Transverse colon (tissue), 4 donors: ENCODE data around the gene CSNK1A1L. TPM values are rescaled to one million over a fixed set of nuclear protein-coding genes. Genes with fewer than 3 reads are reported as not detected.

Experiments used
- DNase-seq: peaks from one replicate; pipeline ENCODE4 v3.0.0-alpha.2; 2019
- H3K27ac ChIP-seq, 4 donors: fragments of 200-600 bp; sonication (generic); 2 replicates each; pipeline ENCODE4 v1.5.1; 2016 to 2018; ENCODE audit warnings: inconsistent platforms in 4 of 4
- H3K27me3 ChIP-seq: fragments of 200-600 bp; sonication (generic); 2 replicates; pipeline ENCODE4 v1.5.1; 2017; ENCODE audit warnings: inconsistent platforms
- H3K36me3 ChIP-seq, 4 donors: fragments of 200-600 bp; sonication (generic); 2 replicates each; pipeline ENCODE4 v1.5.1; 2017 to 2019; ENCODE audit warnings: inconsistent platforms in 4 of 4
- H3K4me1 ChIP-seq, 4 donors: fragments of 200-600 bp; sonication (generic); 2 replicates each; pipeline ENCODE4 v1.5.1; 2017 to 2020; ENCODE audit warnings: inconsistent platforms in 4 of 4
- H3K4me3 ChIP-seq, 4 donors: fragments of 200-600 bp; sonication (generic); 1 replicate in 1 of 4; 2 replicates in 3 of 4; pipeline versions ENCODE4 v1.5.1 to v1.6.1; 2017 to 2019; ENCODE audit warnings: inconsistent platforms in 4 of 4
- H3K9me3 ChIP-seq, 2 donors: fragments of 200-600 bp; sonication (generic); 2 replicates each; pipeline ENCODE4 v1.5.1; 2017 to 2019; ENCODE audit warnings: inconsistent platforms in 2 of 2
- CTCF ChIP-seq, 5 experiments: fragments of 200-600 bp in 3 of 5; fragments of 450-650 bp in 2 of 5; sonication (generic) in 3 of 5; IDR thresholded peaks; 1 replicate in 2 of 5; 2 replicates in 3 of 5; pipeline ENCODE4 v1.5.1; 2016 to 2017; ENCODE audit warnings: antibody characterized with exemption in 5 of 5, inconsistent platforms in 3 of 5, mild to moderate bottlenecking in 2 of 5, moderate library complexity in 1 of 5
- EP300 ChIP-seq: sonication (generic); formaldehyde crosslinking; IDR thresholded peaks from one replicate; pipeline ENCODE4 v1.6.1; 2017; ENCODE audit warnings: antibody characterized with exemption, low read depth
- POLR2A ChIP-seq: fragments of 450-650 bp; IDR thresholded peaks from one replicate; pipeline ENCODE4 v1.6.1; 2016; ENCODE audit warnings: antibody characterized with exemption, mild to moderate bottlenecking, moderate library complexity
- POLR2AphosphoS5 ChIP-seq, 3 donors: sonication (generic); formaldehyde crosslinking; IDR thresholded peaks; one replicate each; pipeline ENCODE4 v1.6.1; 2016; ENCODE audit warnings: antibody characterized with exemption in 3 of 3
- WGBS, 2 donors: methylation state at CpG; one replicate each; pipeline ENCODE4 v1.1.5; 2018; ENCODE audit warnings: low coverage in 1 of 2; 5-methylcytosine and 5-hydroxymethylcytosine counted together
- in situ Hi-C, 4 donors: fragments of 200-750 bp; cut with MboI; loops; one replicate each; pipeline versions ENCODE4 v1.15.0 to v1.15.1; 2017; ENCODE audit warnings: low sequenced_read_pairs in 3 of 4, low pct_ligation_motif_present in 1 of 4, low pct_unique_long_range_greater_than_20kb in 1 of 4
- intact Hi-C: fragments of 100-400 bp; cut with DNase I; formaldehyde crosslinking; loops from one replicate; pipeline ENCODE4 v1.15.1; 2023; ENCODE audit warnings: low total_unique reads
- total RNA-seq, 4 donors: library from RNA; depleted of rRNA; stranded (reverse); fragments of >200 nt; gene quantifications; one replicate each; pipeline ENCODE4 v1.1.0, GENCODE V29; 2016

The CSNK1A1L gene
- total RNA-seq: not detected

- no peaks in the 10 kb centered on the region for H3K9me3 ChIP-seq
- in situ Hi-C loops (loop anchor here in 2 of 4 donors (10.0 to 25.0 kb wide), 2 partner anchors 500 to 507 kb away; no protein-coding TSS in a partner anchor), intact Hi-C loops (loop anchor here (10.0 kb wide), 1 partner anchor 500 kb away; no protein-coding TSS in a partner anchor)
- no peak within 1 kb of the TSS for H3K27ac ChIP-seq
- no peak for DNase-seq
- no peaks in the 10 kb centered on the region for H3K27me3 ChIP-seq
- peaks cover 0 to 3% (median 0%) of the 10 kb centered on the region in 4 donors for H3K4me1 ChIP-seq
- WGBS, 2 donors: 93% methylated on average over 26 of the region's 26 CpGs; no CpG with 5 or more reads in 1 of the 2 donors
- TF ChIP-seq CTCF (IDR thresholded peaks at IDR 0.05) (no peak), POLR2AphosphoS5 (IDR thresholded peaks at IDR 0.05) (no peak), EP300 (no peak), POLR2A (no peak)
- no peaks in the 10 kb centered on the region for H3K36me3 ChIP-seq
- no peak within 1 kb of the TSS for H3K4me3 ChIP-seq
Observed at GRCh38 chr13:37105251-37105714, at the start of gene CSNK1A1L. Gene CSNK1A1L (minus strand): TSS chr13:37105664. CDS start chr13:37105256, 408 bp downstream.

GRCh38 chr13:37149380-37149779 is 43.9 kb upstream of the CSNK1A1L start:
- Histone ChIP-seq H3K4me1 (no peaks in the 10 kb centered on the region), H3K27ac (no peak overlapping the region), H3K4me3 (no peak overlapping the region), H3K9me3 (no peaks in the 10 kb centered on the region), H3K27me3 (no peaks in the 10 kb centered on the region), H3K36me3 (no peaks in the 10 kb centered on the region)
- DNase-seq: no peak
- no peak for TF ChIP-seq CTCF (IDR thresholded peaks at IDR 0.05)
- TF ChIP-seq EP300: no peak
- no peak for TF ChIP-seq POLR2A
- intact Hi-C loops: no loop called here
- 34 to 36% methylated on average over 3 of the region's 3 CpGs for WGBS, 2 donors
- in situ Hi-C loops: loop anchor here in 1 of 4 donors (25.0 kb wide), 1 partner anchor 413 kb away; no protein-coding TSS in a partner anchor

- DNase-seq: no peak
- Histone ChIP-seq H3K27ac (no peak overlapping the region), H3K9me3 (no peaks in the 10 kb centered on the region), H3K4me3 (no peak overlapping the region), H3K4me1 (no peaks in the 10 kb centered on the region), H3K36me3 (no peaks in the 10 kb centered on the region), H3K27me3 (no peaks in the 10 kb centered on the region)
- intact Hi-C loops (no loop called here), in situ Hi-C loops (loop anchor here in 1 of 4 donors (25.0 kb wide), 1 partner anchor 414 kb away; no protein-coding TSS in a partner anchor)
- TF ChIP-seq EP300: no peak
- TF ChIP-seq POLR2A: no peak
- no peak for TF ChIP-seq CTCF (IDR thresholded peaks at IDR 0.05)
- no peak for TF ChIP-seq POLR2AphosphoS5 (IDR thresholded peaks at IDR 0.05)
- 78 to 80% methylated on average over 1 to 2 of the region's 2 CpGs for WGBS, 2 donors
Observed at GRCh38 chr13:37148501-37148900, 43.0 kb upstream of the CSNK1A1L start.

- no peak for DNase-seq
- Histone ChIP-seq H3K4me1 (no peaks in the 10 kb centered on the region), H3K27me3 (no peaks in the 10 kb centered on the region), H3K36me3 (no peaks in the 10 kb centered on the region), H3K4me3 (no peak overlapping the region), H3K27ac (no peak overlapping the region), H3K9me3 (no peaks in the 10 kb centered on the region)
- TF ChIP-seq CTCF (IDR thresholded peaks at IDR 0.05) (no peak), EP300 (no peak), POLR2A (no peak), POLR2AphosphoS5 (IDR thresholded peaks at IDR 0.05) (no peak)
- intact Hi-C loops: no loop called here
- in situ Hi-C loops: loop anchor here in 1 of 4 donors (25.0 kb wide), 1 partner anchor 418 kb away; no protein-coding TSS in a partner anchor
Observed at GRCh38 chr13:37144661-37145060, 39.2 kb upstream of the CSNK1A1L start.
